ENCODE measurements around the gene THRAP3.
"Not testable (repeated sequence)": the region's sequence is repeated elsewhere in the genome, so short reads cannot be mapped to it uniquely, and the experiment has no call there.

The THRAP3 gene

DNA sequence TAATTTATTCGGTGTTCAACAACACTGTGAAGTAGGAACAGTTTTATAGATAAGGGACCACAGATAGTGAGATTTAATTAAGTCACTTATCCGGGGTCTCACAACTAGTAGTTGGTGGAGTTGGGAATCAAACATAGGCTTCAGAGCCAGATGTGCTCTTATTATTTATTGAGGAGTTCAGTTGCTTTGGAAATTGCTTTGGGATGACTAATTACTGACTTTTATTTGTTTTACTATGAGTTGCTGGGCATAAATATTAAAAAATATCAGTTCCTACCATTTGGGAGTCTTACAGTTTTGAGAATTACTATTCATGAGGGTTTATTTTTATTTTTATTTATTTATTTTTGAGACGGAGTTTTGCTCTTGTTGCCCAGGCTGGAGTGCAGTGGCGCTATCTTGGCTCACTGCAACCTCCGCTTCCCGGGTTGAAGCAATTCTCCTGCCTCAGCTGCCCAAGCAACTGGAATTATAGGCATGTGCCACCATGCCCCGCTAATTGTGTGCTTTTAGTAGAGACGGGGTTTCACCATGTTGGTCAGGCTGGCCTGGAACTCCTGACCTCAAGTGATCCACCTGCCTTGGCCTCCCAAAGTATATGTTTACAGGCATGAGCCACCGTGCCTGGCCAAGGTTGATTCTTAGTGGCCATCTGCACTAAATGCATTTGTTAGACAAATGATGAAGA is 27.7 kb downstream of the THRAP3 start:
- DNase-seq (ENCODE audit: low read depth), result no peak

DNA sequence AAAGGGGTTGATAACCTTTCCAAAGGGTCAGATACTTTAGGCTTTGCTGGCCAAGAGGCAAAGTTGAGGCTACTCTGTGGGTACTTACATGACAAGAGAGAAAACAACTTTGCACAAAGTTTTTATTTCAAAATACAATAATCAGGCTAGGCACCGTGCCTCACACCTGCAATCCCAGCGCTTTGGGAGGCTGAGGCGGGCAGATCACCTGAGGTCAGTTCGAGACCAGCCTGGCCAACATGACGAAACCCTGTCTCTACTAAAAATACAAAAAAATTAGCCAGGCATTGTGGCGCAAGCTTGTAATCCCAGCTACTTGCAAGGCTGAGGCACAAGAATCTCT is 28.2 kb downstream of the THRAP3 start:
- not testable (repeated sequence) for DNase-seq (ENCODE audit: low read depth)

DNA sequence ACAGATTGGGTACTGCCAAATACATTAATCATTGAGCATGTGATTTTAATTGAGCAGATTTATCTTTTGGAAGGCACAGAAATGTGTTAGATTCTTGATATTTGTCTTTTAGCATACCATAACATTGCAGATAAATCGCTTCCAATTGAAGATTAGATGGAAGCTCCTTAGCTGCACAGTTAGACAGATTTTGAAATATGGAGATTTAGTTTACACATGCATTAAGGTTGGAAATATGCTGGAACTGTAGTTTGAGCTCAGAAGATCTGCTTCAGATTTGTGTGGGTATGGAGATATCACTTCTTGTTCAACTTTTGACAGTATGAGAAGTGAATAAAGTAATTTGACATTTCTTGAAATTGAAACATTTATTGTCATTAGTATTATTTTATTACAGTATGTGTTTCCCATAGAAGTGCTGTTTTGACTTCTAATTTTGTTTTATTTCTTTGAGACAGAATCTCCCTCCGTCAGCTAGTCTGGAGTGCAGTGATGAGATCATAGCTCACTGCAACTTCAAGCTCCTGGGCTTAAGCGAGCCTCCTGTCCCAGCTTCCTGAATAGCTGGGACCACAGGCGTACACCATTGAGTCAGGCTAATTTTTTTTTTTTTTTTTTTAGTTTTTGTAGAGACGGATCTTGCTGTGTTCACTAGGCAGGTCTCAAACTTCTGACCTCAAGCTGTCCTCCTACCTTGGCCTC is 29.1 kb downstream of the THRAP3 start:
- no peak for DNase-seq (ENCODE audit: low read depth)

DNA sequence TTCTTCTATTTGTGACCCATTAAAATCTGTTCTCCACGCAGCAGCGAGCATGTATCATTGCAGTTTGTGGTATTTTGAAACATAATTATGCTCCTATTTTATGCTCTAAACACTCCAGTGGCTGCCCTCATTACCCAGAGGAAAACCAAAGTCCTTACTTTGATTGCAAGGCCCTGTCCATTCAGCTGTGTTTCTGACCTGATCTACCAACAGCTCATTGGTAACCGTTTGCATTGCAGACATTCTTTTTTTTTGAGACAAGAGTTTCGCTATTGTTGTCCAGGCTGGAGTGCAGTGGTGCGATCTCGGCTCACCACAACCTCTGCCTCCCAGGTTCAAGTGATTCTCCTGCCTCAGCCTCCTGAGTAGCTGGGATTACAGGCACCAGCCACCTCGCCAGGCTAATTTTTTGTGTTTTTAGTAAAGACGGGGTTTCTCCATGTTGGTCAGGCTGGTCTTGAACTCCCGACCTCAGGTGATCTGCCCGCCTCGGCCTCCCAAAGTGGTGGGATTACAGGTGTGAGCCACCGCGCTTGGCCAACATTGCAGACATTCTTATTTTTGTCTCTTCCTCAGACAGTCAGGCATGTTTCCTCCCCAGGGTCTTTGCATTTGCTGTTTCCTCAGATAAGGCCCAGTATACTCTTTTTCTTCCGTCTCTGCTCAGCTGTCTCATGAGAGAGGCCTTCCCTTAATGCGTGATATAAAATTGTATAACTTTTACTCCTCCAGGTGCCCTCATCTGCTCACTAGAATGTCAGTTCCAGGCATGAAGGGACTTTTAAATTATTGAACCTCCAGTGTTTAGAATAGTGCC is 32.5 kb downstream of the THRAP3 start:
- DNase-seq (ENCODE audit: low read depth), result no peak

DNA sequence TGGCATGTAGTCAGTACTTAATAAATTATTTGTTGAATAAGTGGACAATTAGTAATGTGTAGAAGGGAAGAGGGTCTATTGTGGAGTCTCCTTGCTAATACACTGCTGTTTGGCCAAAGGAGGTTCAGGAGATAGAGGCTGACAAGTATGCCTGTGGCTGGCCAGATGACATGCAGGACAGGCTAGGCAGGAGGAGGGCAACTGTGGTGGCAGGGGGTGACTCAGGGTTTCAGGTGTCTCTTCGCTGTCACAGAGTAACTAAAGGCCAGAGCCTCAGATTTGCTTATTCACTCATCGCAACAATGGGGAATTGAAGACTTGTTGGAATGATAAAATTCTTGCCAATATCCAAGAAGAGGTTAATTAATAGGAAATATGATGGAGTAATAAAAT is 33.1 kb downstream of the THRAP3 start:
- no peak for DNase-seq (ENCODE audit: low read depth)

DNA sequence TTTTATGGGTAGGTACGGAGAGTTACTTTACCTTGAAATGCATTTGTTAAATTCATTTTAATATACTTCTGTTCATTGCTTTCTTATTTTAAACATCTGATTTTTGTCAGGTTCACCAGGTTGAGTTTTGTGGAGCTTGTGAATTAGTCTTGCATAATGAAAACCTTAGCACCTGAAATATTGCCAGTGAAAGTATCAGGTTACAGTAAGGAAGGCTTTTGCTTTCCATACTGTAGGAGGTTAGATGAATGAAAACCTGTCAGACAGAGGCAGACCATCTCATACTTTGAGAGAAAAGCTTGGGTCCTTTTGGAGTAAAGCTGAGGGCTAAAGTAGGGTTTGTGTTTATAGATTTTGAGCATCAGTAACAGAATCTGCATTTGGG is 34.7 kb downstream of the THRAP3 start:
- DNase-seq (ENCODE audit: low read depth), result no peak

DNA sequence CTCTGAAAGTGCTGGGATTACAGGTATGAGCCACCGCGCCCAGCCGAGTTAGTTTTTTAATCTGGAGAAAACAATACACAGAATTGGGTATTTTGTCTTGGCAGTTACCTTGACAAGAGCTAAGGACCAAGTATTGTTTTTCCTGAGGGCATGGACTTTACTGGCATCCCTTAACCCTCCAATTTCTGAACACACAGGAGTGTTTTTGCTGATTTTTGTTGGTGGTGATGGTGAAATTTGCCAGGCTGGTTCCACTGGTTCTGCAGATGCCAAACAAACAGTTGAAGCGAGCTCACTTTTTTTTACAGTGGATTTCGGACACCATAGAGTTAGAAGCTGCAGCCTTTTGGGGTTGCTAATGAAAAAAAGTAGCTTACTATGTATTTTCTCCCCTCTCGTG is 44.7 kb downstream of the THRAP3 start:
- no peak for DNase-seq (ENCODE audit: low read depth)

DNA sequence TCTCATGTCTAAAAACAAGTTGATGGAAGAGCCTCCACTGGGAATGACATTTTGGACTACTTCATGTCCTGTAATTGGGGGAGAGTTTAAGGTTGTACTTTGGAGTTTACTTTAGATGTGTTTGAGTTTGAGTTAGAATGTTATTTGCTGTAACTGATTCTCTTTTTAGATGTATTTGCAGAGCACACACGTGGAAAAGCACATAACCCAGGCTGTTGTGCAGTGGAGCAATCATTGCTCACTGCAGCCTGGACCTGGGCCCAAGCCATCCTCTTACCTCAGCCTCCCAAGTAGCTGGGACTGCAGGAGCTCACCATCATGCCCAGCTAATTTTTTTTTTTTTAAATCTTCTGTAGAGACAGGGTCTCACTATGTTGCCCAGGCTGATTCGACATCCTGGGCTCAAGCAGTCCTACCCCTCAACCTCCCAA is 45.2 kb downstream of the THRAP3 start:
- no peak for DNase-seq (ENCODE audit: low read depth)

DNA sequence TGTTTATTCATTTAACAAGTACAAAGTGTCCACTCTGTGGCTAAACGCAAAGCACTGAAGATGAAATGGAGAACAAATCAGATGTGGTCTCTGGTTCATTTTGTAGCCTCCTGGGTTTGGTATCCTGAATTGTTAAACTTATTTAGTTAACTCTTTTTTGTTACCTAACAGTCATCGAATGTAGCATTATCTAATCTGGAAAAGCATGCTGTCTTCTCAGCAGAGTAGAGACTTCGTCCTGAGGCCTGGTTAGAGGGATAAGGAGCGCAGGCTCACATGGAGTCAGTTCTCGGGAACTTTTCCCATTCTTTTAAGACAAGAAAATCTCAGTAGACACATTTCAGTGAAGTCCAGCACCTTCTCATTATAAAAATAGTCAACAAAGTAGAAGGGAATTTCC is 48.8 kb downstream of the THRAP3 start:
- no peak for DNase-seq (ENCODE audit: low read depth)

DNA sequence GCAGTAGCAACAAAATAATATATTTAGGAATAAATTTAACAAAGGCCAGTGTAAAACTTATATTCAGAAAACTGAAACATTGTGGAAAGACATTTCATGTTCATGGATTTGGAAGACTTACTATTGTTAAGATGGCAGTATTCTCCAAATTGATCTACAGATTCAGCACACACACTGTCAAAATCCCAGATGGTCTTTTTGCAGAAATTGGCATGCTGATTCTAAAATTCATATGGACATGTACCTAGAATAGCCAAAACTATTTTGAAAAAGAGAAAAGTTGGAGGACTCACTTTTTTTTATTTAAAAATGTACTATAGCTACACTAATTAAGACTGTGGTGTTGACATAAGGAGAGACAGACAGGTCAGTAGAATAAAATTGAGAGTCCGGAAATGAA is 50.0 kb downstream of the THRAP3 start:
- no peak for DNase-seq (ENCODE audit: low read depth)

DNA sequence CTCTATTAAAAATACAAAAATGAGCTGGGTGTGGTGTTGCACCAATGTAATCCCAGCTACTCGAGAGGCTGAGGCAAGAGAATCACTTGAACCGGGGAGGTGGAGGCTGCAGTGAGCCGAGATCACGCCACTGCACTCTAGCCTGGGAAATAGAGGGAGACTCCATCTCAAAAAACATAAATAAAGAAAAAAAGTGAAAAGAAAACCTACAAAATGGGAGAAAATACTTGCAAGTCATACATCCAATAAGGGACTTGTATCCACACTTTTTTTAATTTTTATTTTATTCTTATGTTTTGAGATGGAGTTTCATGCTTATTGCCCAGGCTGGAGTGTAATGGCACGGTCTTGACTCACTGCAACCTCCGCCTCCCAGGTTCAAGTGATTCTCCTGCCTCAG is 52.4 kb downstream of the THRAP3 start:
- DNase-seq (ENCODE audit: low read depth), result no peak

DNA sequence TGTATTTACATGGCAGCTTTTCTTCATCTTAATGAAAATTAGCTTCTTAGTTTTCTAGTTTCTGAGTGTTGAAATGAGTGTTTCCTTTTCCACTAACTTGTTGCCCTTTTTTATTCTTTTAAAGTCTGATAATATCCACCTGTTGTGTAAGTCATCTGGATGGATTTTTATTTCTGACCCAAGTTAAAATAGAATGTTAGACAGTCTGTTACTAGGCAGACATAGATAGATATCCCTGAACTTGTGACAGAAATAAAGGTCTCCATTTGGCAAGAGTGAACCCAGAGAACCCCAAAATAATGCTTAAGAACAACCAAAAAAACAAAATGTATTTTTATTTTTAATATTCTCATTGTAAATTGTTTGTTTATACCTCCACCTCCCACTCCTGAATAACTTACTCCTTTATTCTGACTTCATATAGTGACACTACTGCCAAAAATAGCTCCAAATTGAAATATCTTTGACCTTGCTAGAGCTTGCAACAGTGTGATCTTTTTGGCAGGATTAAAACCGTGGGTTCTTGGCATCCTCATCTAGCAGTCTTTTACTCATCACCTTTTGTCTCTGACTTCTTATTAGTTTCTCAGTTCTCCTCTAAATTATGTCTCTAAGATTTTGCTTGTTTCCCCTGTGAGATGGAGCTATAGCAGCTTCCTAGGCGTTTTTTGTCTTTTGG is 55.0 kb downstream of the THRAP3 start:
- DNase-seq (ENCODE audit: low read depth), result no peak

DNA sequence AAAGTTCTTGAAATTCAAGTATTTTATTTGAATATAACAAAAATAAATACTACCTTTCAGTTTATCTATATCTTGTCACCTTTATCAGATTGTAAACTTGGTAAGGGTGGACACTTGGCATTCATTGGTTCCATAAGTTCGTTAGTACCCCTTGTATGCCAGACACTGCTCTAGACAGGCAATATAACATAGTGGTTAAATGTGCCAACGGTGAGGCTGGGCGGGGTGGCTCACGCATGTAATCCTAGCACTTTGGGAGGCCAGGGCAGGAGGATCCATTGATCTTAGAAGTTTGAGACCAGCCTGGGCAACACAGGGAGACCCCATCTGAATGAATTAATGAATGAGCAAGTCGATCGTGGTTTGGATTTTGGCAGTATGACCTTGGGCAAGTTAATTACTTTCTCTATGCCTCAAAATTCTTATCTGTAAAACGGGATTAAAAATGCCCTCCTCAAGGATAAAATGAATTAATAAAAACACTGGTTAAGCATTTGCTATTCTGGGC is 55.6 kb downstream of the THRAP3 start:
- DNase-seq (ENCODE audit: low read depth), result no peak

DNA sequence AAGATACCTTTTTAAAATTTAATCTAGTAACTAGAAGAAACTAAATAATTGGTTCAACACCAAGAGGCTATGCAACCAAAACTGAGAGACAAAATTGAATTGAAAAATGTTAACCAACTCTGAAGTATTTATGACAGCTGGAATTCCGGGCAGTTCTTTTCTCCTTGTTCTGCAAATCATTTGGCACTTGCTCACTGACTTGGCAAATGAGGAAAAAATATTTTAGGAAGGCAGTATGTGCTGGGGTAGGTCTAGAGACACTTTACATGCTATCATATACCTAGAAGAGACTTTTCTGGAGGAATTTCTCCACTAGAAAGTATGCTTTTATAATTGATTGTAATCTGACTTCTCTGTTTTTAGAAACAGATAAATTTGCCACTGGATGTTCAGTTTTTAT is 59.8 kb downstream of the THRAP3 start:
- DNase-seq (ENCODE audit: low read depth), result no peak

DNA sequence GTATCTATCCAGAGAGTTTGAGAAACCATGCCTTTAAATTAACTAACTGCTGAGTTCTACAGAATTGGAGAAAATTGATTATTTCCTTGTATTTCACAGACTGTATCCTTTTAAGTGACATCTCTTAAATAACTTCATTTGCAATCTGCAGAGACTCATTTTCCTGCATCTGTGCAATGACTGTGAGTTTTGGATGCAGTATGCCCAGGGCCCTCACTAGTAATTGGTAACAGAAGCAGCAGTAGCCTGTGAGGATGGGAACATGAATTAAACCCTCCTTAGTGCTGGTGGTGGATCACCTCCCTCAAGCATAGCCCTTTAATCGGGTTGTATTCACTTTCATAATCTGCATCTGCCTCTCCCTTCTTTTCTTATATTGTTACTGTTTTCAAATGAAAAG is 60.3 kb downstream of the THRAP3 start:
- no peak for DNase-seq (ENCODE audit: low read depth)

DNA sequence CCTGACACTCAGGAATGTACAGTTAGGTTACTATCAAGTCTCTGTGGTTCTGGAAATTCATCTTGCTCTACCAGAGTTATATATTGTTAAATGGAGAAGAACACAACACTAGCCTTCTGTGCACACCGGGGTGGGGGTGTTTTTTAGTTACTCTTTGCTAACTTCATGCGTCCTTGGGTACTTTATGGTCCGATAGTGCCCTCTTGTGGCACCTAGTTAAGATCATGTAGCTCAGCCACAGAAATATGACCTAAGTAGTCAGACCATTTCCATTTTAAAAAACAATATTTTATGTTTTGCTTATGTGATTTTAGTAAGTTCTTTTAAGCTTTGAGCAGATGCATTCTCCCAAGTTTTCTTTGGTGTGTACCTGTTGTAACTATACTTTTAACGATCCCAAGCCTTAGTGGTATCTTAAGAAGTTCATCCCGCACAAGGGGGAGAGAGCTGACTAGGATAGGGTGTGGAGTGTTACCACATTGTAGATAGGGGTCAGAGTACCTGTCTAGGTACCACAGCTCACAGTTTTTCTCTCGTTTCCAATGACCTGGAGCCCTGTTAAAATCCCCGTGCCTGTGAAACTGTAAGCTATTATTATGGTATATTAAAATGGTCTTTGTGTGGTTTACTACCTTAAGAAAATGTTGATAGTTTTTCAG is 61.3 kb downstream of the THRAP3 start:
- peak; percentile 42 for DNase-seq (ENCODE audit: low read depth)

DNA sequence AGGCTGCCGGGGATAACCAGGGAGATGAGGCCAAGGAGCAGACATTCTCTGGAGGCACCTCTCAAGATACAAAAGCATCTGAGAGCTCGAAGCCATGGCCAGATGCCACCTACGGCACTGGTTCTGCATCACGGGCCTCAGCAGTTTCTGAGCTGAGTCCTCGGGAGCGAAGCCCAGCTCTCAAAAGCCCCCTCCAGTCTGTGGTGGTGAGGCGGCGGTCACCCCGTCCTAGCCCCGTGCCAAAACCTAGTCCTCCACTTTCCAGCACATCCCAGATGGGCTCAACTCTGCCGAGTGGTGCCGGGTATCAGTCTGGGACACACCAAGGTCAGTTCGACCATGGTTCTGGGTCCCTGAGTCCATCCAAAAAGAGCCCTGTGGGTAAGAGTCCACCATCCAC is 62.6 kb downstream of the THRAP3 start:
- no peak for DNase-seq (ENCODE audit: low read depth)

DNA sequence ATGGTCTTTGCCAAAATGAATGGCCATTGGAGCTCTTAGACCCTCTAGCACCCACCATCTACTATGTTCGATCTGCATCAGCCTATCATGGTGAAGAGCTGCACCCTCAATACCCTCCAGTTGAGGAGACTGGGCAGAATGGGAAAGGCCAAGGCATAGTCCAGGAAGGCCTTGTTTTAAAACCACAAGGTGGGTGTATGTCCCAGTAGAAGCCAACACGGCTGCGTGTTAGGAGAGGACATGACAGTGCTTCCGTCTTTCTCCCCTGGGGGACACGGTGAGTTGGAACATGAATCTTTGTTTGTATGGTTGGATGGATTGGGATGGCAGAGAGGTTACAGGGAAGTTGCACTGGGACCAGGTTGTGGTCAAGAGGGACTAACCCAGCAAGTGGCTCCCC is 63.4 kb downstream of the THRAP3 start:
- no peak for DNase-seq (ENCODE audit: low read depth)

DNA sequence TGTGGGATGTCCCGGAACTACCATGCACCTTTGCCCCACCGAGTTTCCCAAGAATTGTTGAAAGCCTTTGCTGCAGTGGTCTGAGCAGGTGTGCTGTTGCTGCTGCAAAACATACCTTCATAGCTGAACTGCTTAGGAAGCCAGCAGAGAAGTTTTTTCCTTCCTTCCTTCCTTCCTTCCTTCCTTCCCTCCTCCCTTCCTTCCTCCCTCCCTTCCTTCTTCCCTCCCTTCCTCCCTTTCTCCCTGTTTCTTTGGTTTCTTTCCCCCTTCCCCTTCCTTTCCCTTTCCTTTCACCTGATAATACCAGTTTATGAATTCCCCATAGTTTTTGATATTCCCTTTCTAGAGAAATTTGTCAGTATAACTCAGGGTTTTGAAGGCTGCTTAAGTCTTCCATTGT is 71.1 kb downstream of the THRAP3 start:
- no peak for DNase-seq (ENCODE audit: low read depth)

DNA sequence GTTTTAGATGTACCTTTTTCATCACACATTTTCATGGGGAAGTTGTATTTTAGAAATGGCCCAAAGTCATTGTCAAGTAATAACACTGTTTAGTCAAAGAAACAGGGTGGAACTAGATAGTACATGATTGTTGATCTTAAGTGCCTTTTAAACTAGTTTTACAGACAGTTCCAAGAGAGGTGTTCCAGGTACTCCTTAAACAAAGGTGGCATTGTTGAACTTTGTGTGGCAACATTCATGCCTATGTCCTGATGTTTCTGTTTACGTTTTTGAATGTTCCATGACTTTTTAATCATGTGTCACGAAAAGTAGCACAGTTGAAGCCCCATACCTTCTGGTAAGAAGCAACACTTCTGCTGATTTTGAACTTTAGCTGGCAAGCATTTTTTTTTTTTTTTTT is 72.8 kb downstream of the THRAP3 start:
- DNase-seq (ENCODE audit: low read depth), result no peak

DNA sequence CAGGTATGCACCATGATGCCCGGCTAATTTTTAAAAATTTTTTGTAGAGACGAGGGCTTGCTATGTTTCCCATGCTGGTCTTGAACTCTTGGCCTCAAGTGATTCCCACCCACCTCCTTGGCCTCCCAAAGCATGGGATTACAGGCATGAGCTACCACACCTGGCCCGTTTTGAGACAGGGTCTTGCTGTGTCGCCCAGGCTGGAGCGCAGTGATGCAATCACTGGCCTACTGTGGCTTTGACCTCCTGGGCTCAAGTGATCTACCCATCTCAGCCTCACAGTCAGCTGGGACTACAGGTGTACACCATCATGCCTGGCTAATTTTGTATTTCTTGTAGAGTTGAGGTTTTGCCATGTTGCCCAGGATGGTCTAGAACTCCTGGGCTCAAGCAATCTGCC is 74.4 kb downstream of the THRAP3 start:
- no peak for DNase-seq (ENCODE audit: low read depth)

DNA sequence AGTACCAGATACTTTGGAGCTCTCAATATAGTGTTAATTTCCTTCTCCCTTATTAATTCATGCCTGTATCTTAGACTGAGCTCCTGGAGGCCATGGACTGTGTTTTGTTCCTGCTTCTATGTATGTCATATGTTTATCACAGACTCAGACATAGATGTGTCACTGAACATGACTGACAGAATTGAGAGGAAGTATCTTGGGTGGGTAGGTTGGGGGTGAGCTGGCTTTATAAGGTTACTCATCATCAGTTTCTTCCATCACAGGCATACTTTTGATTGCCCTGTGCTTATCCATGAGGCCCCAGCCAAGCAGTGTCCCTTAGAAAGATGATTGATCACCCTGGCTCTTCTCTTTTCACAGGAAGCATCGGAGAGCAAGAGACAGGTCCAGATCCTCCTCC is 76.3 kb downstream of the THRAP3 start:
- DNase-seq (ENCODE audit: low read depth), result no peak
